Activated naive CD8-positive, alpha-beta T cell treated with anti-CD3 and anti-CD28 coated beads, Interleukin-2, amount 50 U/mL, for 24 hours (primary cell): Measurements from ENCODE around the gene TMEM132D.
"Not testable (repeated sequence)": the region's sequence is repeated elsewhere in the genome, so short reads cannot be mapped to it uniquely, and the experiment has no call there.

Source experiments
- ATAC-seq: fragments of 150-1000 bp; cut with Tn5 transposase; one replicate; pipeline ENCODE4 v1.10.0; 2021
- DNase-seq: peaks from one replicate; pipeline ENCODE4 v3.0.0; 2021
- H3K27ac Mint-ChIP-seq: one replicate; pipeline ENCODE4 v1.8.0; 2021; ENCODE audit warnings: mild to moderate bottlenecking, mixed read lengths
- H3K27me3 Mint-ChIP-seq: one replicate; pipeline ENCODE4 v1.8.0; 2021; ENCODE audit warnings: mixed read lengths
- H3K36me3 Mint-ChIP-seq: one replicate; pipeline ENCODE4 v1.8.0; 2021; ENCODE audit warnings: low read depth, mixed read lengths
- H3K4me1 Mint-ChIP-seq: one replicate; pipeline ENCODE4 v1.8.0; 2021; ENCODE audit warnings: mixed read lengths
- H3K4me3 Mint-ChIP-seq: one replicate; pipeline ENCODE4 v1.8.0; 2021; ENCODE audit warnings: mild to moderate bottlenecking, moderate library complexity, mixed read lengths
- H3K9me3 Mint-ChIP-seq: one replicate; pipeline ENCODE4 v1.8.0; 2021; ENCODE audit warnings: mixed read lengths

The TMEM132D gene

DNA sequence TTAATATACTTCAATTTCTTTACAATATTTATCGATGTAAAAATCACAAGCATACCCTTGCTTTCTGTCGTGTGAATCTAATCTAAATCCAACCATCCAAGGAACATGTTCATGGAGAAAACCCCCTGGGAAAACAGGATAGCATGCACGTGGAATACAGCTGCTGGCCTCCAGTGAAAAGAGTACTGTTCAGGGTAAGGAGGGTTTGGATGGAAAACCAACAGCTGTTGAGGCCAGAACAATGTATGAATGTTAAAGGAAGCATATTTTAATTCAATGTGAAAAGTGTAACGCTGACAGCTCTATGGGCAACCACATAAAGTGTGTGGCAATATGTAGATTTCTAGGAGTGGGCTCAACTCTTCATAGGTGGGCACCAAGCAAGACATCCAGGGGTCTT, 344.0 kb downstream of the TMEM132D start:
- no peak for DNase-seq
- Mint-ChIP-seq H3K9me3 (no peaks in the 10 kb centered on the region), H3K4me1 (peaks cover 2% of the 10 kb centered on the region), H3K4me3 (no peak overlapping the region), H3K27me3 (peaks cover 3% of the 10 kb centered on the region), H3K27ac (no peak overlapping the region), H3K36me3 (no peaks in the 10 kb centered on the region)
- no peak for ATAC-seq

DNA sequence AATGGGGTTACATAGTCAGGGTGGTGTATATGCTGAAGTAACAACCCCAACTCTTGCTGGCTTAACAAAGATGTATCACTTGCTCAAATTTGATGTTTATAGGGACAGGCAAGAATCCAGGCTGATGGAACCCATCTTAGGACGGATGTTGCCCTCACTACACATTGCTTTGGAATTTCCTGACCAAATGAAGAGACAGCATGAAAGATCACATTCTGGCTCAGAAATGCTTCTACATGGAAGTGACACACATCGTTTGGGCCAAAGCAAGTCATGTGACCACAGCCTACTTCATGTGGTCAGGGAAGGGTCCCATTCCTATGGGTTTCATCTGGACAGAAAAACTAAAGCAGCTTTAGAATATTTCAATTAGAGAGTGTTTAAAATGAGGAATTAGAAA, 345.8 kb downstream of the TMEM132D start:
- DNase-seq: no peak
- ATAC-seq: no peak
- Mint-ChIP-seq H3K27me3 (peaks cover 3% of the 10 kb centered on the region), H3K4me3 (no peak overlapping the region), H3K36me3 (no peaks in the 10 kb centered on the region), H3K27ac (no peak overlapping the region), H3K9me3 (no peaks in the 10 kb centered on the region), H3K4me1 (no peaks in the 10 kb centered on the region)

DNA sequence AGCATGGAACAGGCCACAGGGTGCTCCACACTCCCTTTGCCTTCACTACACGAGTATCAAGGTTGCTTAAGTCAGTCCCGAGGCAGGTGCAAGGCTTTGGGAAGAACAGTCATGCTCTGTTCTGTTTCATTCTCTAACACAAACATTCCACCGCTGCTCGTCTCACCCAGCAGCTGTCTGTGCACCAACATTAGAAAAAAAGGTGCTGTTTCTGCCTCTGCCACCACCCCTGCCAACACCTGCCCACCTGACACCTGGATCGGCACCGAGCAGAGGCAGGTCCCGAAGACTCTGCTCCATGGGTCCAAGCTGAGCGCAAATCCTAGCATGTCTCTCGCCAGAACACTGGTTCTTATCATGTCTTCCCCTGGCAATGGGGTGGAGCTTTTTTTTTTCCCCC, 347.7 kb downstream of the TMEM132D start:
- no peak overlapping the region for H3K4me3 Mint-ChIP-seq
- H3K27ac Mint-ChIP-seq: no peak overlapping the region
- H3K27me3 Mint-ChIP-seq: peaks cover 3% of the 10 kb centered on the region
- peaks cover 6% of the 10 kb centered on the region for H3K9me3 Mint-ChIP-seq
- no peak for ATAC-seq
- DNase-seq: no peak
- H3K36me3 Mint-ChIP-seq: no peaks in the 10 kb centered on the region
- H3K4me1 Mint-ChIP-seq: no peaks in the 10 kb centered on the region

DNA sequence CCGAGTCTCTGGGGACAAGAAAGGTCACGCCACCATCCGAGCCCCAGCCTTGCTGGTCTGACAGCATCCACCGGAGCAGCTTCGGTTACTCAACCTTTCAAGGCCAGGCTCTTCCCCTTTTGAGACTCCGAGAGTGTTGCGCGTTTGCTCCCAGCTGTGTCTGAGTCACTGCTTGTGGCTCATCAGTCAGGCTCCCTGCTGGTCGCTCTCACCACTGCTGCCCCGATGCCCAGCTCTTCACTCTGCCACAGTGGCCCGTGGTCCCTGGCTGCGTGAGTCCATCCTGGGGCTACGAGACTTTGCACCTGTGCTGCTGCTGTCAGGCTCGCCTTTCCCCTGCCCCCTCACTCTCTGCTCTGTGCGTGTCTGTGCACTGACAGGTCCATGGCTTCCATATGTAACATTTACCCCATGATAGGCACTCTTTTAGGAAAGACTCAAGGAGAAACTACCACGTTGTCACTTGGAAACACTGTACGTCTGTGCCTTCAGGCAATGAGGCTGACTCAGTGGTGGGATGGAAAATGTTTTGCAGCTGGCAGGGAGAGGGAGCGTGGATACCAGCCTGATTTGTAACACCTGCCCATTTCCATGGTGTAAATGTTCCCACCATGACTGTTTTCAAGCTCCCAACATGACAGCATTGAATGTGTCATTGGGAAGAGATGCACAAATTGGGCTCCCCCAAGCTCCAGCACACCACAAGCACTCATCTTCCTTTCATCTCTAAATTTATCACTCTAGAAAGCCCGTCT, 350.7 kb downstream of the TMEM132D start:
- Mint-ChIP-seq H3K36me3 (no peaks in the 10 kb centered on the region), H3K27me3 (peaks cover under 1% of the 10 kb centered on the region), H3K4me1 (no peaks in the 10 kb centered on the region), H3K4me3 (no peak overlapping the region), H3K27ac (no peak overlapping the region), H3K9me3 (peaks cover 20% of the 10 kb centered on the region)
- DNase-seq (no peak), ATAC-seq (no peak)

DNA sequence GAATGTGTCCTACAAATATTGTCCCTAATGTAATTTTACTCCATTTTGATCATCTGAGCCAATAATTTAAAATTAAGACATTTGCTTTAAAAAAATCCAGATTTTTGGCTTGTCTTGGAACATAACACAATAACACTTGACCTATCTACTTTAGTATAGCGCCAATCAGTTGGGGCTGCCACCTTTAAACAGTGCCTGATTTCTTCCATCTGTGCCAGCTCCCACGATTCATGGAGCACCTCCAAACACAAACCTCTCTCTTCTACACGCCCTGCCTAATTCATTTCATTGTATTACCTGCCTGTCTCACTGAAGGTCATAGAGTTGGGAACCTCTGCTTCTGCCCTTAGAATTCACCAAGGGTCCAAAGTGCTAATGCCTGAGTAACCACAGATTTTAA, 352.4 kb downstream of the TMEM132D start:
- Mint-ChIP-seq H3K4me1 (no peaks in the 10 kb centered on the region), H3K4me3 (no peak overlapping the region), H3K9me3 (peaks cover 20% of the 10 kb centered on the region), H3K27me3 (no peaks in the 10 kb centered on the region), H3K36me3 (no peaks in the 10 kb centered on the region), H3K27ac (no peak overlapping the region)
- no peak for ATAC-seq
- DNase-seq: no peak

DNA sequence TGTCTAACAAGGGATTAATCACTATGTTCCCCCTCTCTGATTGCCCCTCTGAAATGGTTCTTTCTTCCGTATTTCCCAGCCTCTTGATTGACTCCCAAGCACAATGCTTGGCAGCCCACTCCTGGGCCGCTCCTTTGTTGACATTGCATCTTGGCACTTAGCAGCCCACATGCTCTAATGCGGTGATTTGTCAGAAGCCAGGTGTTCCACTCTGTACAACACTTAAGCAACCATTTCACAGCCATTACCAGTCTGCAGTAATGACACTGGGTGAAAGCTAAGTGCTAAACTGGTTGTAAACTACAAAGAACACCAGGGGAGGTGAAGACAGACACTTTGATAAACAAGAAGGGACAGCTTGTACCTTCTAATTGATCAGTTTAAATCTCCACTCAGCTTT, 353.5 kb downstream of the TMEM132D start:
- H3K4me3 Mint-ChIP-seq: no peak overlapping the region
- H3K36me3 Mint-ChIP-seq: no peaks in the 10 kb centered on the region
- peaks cover 20% of the 10 kb centered on the region for H3K9me3 Mint-ChIP-seq
- no peak overlapping the region for H3K27ac Mint-ChIP-seq
- no peaks in the 10 kb centered on the region for H3K27me3 Mint-ChIP-seq
- ATAC-seq (no peak), DNase-seq (no peak)
- no peaks in the 10 kb centered on the region for H3K4me1 Mint-ChIP-seq

DNA sequence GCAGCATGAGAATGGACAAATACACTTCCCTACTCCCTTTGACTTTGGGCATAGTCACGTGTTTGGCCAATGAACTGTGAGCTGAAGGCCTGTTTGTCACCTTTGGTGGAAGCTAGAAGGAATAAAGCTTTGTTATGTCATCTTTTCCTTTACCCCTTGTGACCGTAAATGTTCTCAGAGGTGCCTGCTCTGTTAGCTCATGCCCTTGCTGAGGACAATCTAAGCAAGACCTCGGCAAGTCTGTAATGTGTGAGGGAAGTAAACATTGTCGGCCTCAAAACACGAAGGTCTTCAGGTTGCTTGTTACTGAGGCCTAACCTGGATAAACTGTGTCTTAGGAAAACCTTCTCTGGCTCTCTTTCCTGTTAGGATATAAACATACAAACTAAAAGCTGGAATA, 354.2 kb downstream of the TMEM132D start:
- ATAC-seq: no peak
- no peak for DNase-seq
- Mint-ChIP-seq H3K4me1 (no peaks in the 10 kb centered on the region), H3K36me3 (no peaks in the 10 kb centered on the region), H3K9me3 (peaks cover 20% of the 10 kb centered on the region), H3K4me3 (no peak overlapping the region), H3K27me3 (no peaks in the 10 kb centered on the region), H3K27ac (no peak overlapping the region)

DNA sequence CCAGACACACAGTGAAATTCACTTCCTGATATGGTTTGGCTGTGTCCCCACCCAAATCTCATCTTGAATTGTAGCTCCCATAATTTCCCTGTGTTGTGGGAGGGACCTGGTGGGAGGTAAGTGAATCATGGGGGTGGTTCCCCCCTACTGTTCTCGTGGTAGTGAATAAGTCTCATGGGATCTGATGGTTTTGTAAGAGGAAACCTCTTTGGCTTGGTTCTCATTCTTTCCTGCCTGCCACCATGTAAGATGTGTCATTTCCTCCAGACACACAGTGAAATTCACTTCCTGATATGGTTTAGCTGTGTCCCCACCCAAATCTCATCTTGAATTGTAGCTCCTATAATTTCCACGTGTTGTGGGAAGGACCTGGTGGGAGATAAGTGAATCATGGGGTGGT, 354.8 kb downstream of the TMEM132D start:
- not testable (repeated sequence) for ATAC-seq, H3K36me3 Mint-ChIP-seq, H3K27ac Mint-ChIP-seq, H3K4me1 Mint-ChIP-seq, DNase-seq, H3K4me3 Mint-ChIP-seq, H3K27me3 Mint-ChIP-seq
- peaks cover 20% of the 10 kb centered on the region for H3K9me3 Mint-ChIP-seq

DNA sequence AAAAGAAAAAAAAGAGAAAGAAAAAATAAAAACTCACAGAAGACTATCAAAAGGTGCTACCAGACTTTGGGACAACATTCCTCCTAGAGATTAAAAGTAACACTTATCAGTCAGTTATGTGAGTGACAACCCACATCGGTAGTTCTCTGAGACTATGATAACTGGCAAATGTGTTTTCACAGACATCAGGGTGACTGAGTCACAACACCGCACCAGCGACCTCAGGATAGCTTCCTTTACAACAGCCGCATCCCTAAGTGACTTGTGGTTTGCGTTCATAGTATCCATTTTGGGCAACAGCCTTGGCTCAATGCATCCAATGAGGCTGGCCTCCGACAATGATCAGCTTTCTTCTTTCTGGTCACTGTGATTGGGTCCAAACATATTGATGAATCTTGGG, 359.1 kb downstream of the TMEM132D start:
- H3K27me3 Mint-ChIP-seq: no peaks in the 10 kb centered on the region
- H3K9me3 Mint-ChIP-seq: peaks cover 18% of the 10 kb centered on the region
- H3K27ac Mint-ChIP-seq: no peak overlapping the region
- no peaks in the 10 kb centered on the region for H3K36me3 Mint-ChIP-seq
- H3K4me3 Mint-ChIP-seq: no peak overlapping the region
- no peaks in the 10 kb centered on the region for H3K4me1 Mint-ChIP-seq
- DNase-seq: no peak
- ATAC-seq: no peak

DNA sequence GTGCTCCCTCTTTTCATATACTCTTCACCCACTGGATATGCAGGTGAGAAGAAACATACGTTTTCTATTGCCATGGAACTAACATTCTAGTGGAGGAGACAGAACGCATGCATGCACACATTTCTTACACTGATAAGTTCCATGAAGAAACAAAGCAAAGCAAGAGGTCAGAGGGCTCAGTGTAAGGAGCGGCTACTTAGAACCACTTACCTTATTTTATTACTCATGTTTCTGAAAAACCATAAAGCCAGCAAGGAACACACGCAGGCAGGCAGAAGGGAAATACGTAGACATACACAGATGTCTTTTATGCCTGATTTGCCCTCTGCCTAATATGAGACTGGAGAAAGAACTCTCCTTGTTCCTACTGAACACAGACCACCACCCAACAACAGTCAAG, 362.9 kb downstream of the TMEM132D start:
- Mint-ChIP-seq H3K27me3 (no peaks in the 10 kb centered on the region), H3K27ac (no peak overlapping the region), H3K4me1 (no peaks in the 10 kb centered on the region), H3K36me3 (peaks cover 2% of the 10 kb centered on the region), H3K9me3 (peaks cover 7% of the 10 kb centered on the region), H3K4me3 (no peak overlapping the region)
- no peak for ATAC-seq
- DNase-seq: no peak

DNA sequence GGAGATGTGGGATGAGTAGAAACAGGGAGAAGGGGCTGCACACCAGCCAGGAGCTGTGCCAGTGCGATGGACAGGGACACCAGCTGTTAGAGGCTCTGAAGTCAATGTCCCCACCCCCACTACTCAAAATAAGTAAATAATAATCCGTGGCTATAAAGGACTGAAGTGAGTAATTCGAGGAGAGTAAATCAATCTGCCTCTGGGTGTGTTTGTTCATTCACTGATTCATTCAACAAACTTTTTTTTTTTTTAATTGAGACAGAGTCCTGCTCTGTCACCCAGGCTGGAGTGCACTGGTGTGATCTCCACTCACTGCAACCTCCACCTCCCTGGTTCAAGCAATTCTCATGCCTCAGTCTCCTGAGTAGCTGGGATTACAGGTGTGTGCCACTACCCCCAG, 363.6 kb downstream of the TMEM132D start:
- no peak overlapping the region for H3K4me3 Mint-ChIP-seq
- H3K9me3 Mint-ChIP-seq: peaks cover 13% of the 10 kb centered on the region
- H3K27ac Mint-ChIP-seq: no peak overlapping the region
- no peak for DNase-seq
- H3K4me1 Mint-ChIP-seq: no peaks in the 10 kb centered on the region
- peaks cover 2% of the 10 kb centered on the region for H3K36me3 Mint-ChIP-seq
- no peak for ATAC-seq
- H3K27me3 Mint-ChIP-seq: no peaks in the 10 kb centered on the region

DNA sequence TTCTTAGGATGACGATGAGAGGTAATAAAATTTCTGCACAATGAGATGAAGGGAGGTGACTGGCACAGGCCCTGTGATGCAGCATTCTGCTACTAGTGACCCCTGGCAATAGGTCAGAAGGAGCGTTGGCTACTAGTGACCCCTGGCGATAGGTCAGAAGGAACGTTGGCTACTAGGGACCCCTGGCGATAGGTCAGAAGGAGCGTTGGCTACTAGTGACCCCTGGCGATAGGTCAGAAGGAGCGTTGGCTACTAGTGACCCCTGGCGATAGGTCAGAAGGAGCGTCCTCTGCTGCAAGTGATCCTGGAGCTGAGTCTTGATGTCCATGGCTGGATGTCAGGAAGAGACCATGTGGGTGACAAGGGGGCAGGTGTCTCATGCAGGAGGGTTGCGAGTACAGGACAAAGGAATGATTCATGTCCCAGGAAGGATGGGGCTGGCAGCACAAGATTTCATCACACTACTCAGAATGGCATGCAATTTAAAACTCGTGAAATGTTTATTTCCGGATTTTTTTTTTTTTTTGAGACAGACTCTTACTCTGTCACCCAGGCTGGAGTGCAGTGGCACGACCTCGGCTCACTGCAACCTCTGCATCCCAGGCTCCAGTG, 365.0 kb downstream of the TMEM132D start:
- not testable (repeated sequence) for H3K4me3 Mint-ChIP-seq, H3K4me1 Mint-ChIP-seq, H3K36me3 Mint-ChIP-seq, H3K27me3 Mint-ChIP-seq, H3K27ac Mint-ChIP-seq, ATAC-seq, DNase-seq
- H3K9me3 Mint-ChIP-seq: peaks cover 13% of the 10 kb centered on the region

DNA sequence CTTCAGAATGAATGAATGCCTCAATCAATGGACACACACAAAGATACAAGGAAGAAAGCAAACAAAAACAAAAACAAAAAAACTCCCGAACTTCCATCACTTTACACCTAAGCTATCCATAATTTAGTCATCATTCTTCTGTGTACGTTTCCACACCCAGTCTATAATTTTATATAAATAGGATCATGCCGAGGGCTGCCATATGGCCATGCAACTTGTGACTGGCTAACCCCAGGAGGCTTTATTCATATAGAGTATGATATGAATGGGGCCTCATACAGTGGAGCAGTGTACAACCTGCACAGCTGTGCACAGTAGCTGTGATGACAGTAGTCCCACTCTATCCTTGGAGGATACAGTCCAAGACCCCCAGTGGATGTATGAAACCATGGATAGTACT, 365.7 kb downstream of the TMEM132D start:
- peaks cover 2% of the 10 kb centered on the region for H3K36me3 Mint-ChIP-seq
- ATAC-seq (no peak), DNase-seq (no peak)
- H3K27ac Mint-ChIP-seq: no peak overlapping the region
- H3K27me3 Mint-ChIP-seq: no peaks in the 10 kb centered on the region
- H3K4me3 Mint-ChIP-seq: no peak overlapping the region
- H3K9me3 Mint-ChIP-seq: peaks cover 13% of the 10 kb centered on the region
- no peaks in the 10 kb centered on the region for H3K4me1 Mint-ChIP-seq

DNA sequence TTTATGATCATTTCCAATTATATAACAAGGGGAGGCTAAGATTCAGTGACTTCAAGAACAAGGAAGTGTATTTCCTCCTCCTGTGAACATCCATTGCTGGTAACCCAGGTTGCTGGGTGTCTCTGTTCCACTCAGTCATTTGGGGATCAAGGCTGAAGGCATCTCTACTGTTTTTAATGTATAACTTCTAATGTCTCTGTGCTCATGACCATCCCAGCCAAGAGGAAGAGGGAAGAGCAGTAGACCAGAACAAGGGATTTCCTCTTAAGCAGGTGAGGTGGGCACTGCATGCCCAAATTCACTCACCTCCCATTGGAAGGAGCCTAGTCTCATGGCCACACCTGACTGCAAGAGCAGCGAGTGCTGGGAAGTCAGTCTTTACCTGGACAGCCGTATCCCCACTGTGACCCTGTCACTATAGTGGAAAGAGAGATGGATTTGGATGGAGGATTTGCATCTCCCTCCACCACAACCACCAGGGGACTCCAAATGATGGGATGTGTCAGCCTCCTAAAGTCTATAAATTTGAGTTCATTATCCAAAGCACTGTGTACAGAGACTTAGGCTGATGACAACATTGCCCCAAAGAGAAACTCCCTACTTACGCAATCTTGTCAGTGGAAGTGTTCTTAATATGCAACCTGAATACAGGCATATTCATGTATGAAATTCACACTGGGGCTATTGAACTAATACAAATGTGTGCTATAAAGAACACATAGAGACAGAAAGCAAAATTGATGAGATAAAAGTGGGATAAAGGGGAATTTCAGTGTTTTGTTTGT, 368.7 kb downstream of the TMEM132D start:
- ATAC-seq: no peak
- H3K4me3 Mint-ChIP-seq: no peak overlapping the region
- no peaks in the 10 kb centered on the region for H3K27me3 Mint-ChIP-seq
- no peak overlapping the region for H3K27ac Mint-ChIP-seq
- peaks cover 9% of the 10 kb centered on the region for H3K9me3 Mint-ChIP-seq
- H3K4me1 Mint-ChIP-seq: no peaks in the 10 kb centered on the region
- DNase-seq: no peak
- H3K36me3 Mint-ChIP-seq: peaks cover 2% of the 10 kb centered on the region
